Fibroblast of skin of back (primary cell): ENCODE results near the gene LAIR1.
"Not testable (repeated sequence)": the region's sequence is repeated elsewhere in the genome, so short reads cannot be mapped to it uniquely, and the experiment has no call there.

Experiments
- DNase-seq: peaks from one replicate; pipeline ENCODE4 v3.0.0-alpha.2; 2013

The LAIR1 gene

GRCh38 chr19:54339646-54340358 lies 24.9 kb downstream of the LAIR1 start:
- no peak for DNase-seq

DNA sequence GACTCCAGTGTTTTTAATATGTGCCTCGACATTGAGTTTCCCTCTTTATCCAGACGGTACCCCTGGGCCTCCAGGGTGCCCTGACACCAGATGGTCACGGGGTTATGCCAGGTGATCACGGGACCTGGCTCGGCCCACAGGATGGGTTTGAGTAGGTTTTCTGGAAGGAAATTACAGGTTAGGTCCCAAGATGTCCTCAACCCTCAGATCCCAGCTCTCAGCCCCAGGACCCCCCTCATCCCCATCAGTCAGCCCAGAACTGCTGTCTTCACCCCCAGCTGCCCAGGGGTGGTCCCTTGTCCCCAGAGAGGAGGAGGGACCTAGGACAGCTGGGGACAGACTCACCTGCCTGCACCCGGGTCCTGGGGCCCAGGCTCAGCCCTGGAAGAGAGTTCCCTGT lies 26.2 kb downstream of the LAIR1 start:
- no peak for DNase-seq

DNA sequence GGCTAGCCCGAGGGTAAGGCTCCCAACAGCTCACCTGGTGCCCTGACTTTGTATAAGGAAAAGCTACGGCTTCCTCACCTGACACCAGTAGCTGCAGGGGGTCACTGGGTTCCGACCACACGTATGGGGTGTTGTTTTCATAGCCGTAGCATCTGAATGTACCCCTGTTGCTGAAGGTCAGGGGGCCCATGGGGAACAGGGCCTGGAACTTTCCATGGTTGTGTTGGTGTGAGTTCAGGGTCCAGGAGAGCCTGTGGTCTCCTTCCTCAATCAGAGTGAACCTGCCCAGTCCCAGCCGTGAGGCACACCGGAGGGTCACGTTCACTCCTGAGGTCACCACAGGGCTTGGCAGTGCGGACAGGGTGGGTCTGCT lies 26.9 kb downstream of the LAIR1 start:
- DNase-seq = no peak

DNA sequence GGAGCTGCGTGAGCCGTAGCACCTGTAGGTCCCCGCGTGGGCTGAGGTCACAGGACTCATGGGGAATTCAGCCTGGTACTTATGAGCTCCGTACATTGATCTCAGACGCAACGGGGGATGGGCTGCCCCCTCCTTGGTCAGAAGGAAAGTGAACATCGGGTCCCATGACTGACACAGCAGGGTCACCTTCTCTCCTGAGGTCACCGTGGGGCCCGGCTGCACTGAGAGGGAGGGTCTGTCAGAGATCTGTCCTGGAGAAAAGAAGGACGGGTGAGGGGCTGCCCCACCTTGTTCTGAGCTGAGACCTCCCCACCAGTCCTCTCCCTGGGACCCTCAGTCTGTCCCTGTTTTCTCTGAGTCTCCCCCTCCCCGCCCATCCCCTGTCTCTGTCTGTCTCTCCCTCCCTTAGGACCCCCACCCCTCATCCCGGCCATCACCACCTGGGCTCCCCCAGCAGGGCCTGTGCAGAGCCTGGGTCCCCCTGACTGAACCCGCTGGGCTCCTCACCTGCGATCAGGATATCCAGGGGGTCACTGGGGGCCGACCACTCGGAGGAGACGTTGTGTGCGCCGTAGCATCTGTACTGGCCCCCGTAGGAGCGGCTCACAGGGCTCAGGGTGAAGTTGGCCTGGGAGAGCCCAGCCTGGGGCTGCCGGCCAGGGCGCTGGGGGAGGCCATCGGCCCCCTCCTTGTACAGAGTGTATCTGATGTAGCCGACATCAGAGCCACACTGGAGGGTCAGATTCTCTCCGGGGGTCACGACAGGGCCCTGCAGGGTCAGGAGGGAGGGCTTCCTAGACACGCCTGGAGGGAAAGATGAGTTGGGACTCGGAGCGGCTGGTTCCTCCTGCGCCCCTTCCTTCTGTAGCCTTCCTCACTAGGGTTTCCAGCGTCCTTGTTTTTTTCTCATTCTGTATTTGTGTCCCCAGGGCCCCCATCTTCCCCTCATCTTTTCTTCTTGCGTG lies 27.6 kb downstream of the LAIR1 start:
- DNase-seq = no peak

DNA sequence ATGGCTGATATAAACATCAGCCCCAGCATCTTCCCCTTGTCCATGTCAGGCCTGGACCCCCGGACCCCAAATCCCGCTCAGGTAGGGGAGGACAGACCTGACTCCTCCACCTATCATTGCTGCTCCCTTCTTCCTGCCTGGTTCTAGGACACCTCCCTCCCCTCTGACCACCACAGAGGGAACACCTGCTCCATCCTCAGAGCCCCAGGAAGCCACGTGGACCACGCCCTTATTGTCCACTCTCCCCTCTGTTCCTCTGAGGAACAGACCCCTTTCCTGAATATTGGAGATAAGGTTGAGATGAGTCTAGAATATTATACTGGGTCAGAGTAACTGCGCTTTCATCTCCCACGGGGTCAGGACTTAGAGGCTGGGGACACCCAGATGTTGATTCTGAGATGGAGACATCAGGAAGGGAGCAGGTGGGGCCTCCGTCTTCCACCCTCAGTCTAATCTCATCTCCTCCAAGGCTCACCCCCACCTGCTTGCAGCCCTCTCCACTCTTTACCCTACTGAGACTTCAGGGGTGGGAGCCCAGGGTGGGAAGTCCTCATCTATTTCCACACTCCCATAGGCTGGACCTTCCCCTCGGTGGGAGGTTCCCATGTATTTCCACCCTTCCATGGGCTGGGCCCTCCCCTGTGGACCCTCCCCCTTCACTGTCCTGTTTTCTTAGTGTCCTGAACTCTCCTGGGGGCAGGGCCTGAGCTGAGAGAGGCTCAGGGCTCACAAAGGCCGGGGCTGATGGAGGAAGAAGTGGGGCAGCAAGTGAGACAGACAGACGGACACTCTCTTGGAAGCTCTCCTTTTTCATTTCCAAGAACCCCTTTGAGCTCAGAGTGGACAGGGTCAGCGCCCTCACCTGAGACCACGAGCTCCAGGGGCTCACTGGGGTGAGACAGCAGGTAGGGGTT lies 28.5 kb downstream of the LAIR1 start:
- no peak for DNase-seq

- DNase-seq = no peak
Measured at GRCh38 chr19:54335164-54335563, 29.6 kb downstream of the LAIR1 start.

DNA sequence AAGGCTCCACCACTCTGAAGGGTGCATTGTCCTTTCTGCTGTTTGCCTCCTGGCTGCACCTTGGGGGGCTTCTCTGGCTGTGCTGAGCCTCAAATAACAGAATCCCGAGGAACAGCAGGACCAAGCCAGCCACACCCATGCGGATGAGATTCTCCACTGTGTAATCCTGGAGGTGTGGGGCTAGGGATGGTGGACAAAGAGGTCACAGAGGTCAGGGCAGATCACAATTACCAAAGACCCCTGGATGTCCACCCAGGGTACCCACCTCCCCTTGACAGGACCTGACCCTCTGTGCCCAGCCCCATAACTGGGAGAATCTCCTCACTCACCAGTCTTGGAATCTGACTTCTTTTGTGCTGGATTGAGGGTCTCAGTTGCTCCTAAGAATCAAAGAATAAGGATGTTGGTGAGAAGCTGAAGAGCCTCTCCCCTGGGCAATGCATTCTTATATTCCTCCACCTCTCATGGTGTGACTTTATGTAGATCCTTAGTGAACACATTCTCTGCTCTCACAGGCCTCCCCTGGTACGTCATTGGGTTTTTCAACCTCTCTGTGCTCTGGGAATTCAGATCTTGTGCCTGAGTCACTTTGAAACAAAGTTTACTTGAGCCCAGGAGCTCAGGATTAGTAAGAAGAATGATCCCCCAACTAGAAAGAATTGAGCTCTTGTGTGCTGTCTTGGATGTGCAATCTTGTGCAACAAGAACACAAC lies 31.0 kb downstream of the LAIR1 start:
- no peak for DNase-seq

GRCh38 chr19:54332149-54332548 lies 32.6 kb downstream of the LAIR1 start:
- DNase-seq = no peak

DNA sequence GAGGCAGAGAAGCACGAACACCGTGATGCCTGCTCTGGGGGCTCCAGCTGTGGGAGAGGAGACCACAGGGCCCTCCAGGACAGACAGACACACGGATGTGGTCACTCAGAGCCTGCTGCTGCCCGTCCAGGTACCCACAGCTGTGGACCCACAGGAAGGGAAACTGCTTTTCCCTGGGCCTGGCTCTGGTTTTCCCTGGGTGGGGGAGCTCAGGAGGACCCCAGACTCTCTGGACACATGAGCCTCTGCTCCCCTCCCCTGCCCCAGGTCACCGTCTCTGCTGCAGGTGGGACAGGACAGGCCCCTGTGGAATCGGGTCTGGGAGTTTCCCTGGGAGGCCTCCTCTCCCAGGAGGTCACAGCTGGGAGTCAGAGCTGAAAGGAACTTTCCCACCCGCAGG lies 33.1 kb downstream of the LAIR1 start:
- no peak for DNase-seq

GRCh38 chr19:54329476-54330165 lies 35.1 kb downstream of the LAIR1 start:
- DNase-seq = no peak

DNA sequence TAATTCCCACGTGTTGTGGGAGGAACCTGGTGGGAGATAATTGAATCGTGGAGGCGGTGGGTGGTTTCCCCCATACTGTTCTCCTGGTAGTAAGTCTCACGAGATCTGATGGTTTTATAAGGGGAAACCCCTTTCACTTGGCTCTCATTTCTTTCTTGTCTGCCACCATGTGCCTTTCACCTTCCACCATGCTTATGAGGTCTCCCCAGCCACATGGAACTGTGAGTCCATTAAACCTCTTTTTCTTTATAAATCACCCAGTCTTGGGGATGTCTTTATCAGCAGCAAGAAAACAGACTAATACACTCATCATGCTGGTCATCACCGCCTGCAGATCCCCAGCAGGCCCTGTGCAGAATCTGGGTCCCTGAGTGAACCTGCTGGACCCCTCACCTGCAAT lies 36.0 kb downstream of the LAIR1 start:
- DNase-seq = not testable (repeated sequence)

DNA sequence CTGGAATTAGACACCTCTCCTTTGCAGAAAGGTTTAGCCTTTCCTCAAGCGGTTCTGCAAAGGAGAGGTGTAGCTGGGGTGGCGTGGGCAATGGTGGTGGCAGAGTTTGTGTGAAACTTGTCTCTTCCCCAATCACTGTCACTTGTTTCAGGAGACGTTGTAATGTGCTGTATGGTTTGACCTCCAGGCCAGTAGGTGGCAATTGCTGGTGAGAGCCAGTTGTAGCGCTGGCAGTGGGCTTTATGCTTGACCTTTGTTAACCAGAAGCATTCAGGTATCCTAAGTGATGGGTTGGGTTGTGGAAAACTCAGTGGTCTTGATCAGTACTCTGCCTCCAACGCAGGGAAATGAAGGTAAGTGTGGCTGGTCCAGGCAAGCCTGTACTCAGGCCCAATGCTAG lies 39.1 kb downstream of the LAIR1 start:
- no peak for DNase-seq

- DNase-seq = peak; percentile 18
Measured at GRCh38 chr19:54325194-54325621, 39.5 kb downstream of the LAIR1 start.

GRCh38 chr19:54324071-54324470 lies 40.7 kb downstream of the LAIR1 start:
- DNase-seq = no peak

DNA sequence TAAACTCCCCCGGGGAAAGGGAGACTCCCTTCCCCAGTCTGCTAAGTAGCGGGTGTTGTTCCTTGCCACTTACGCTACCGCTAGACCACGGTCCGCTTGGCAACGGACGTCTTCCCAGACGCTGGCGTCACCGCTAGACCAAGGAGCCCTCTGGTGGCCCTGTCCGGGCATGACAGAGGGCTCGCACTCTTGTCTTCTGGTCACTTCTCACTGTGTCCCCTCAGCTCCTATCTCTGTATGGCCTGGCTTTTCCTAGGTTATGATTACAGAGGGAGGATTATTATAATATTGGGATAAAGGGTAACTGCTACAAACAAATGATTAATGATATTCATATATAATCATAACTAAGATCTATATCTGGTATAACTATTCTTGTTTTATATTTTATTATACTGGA lies 41.8 kb downstream of the LAIR1 start:
- DNase-seq = not testable (repeated sequence)

- DNase-seq = not testable (repeated sequence)
Measured at GRCh38 chr19:54322295-54322694, 42.4 kb downstream of the LAIR1 start.

DNA sequence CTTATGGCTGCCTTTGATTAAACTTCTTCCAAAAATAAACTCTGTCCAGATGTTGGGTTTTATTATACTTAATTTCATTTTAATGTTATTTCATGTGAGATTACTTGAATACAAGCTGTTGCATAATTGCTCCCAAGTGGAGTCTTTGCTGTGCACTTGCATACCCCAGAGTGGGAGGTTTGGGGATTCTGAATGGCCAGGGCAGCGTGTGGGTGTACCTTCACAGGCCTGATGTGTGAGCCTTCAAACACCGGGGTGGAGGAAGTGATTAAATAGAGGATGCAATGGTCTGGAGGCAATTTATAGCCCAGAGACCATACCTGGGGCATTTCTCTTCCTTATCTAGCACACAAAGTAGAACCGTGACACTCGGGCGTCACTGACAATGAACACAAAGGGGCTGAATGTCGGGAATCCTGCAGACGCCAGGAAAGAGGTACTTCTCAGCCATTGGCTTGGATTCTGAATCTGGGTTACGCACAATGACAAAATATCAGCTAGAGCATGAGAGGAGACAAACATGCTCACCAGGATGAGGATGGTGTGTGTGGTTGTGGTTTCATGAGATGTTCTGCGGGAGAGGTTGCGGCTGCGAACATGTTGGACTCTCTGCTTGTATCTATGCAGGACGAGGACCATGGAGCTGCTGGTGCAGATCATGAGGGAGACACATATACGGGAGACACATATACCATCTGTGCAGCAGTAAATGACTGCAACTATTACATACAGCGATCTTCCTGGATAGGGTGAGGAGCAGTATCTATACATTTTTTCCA lies 44.6 kb downstream of the LAIR1 start:
- no peak for DNase-seq

DNA sequence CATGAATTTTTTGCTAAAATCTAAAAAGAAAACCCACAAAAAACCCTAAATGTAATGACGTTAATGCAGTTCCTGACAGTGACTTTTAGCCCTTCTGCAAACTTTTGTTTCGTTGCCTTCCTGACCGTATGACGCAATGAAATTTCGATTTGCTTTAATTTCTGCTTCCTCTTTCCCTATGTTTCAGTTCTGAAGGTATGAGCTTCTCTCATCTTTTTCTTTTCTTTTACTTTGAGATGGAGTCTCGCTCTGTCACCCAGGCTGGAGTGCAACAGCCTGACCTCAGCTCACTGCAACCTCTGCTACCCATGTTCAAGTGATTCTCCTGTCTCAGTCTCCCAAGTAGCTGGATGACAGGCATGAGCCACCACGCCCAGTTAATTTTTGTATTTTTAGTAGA lies 45.7 kb downstream of the LAIR1 start:
- DNase-seq = no peak

DNA sequence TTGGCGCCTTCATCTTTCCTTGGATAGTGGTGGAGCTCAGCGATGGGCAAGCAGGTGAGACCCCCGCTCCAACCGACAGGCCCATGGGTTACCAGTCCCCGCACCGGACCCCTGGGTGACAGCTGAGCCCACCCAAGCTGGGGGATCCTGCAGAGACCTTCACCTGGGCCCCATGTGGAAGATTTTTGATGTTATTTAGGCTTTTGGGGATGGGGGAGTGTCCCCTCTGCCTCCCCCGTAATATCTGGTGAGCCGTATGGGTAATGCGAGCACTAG lies 46.8 kb downstream of the LAIR1 start:
- no peak for DNase-seq

DNA sequence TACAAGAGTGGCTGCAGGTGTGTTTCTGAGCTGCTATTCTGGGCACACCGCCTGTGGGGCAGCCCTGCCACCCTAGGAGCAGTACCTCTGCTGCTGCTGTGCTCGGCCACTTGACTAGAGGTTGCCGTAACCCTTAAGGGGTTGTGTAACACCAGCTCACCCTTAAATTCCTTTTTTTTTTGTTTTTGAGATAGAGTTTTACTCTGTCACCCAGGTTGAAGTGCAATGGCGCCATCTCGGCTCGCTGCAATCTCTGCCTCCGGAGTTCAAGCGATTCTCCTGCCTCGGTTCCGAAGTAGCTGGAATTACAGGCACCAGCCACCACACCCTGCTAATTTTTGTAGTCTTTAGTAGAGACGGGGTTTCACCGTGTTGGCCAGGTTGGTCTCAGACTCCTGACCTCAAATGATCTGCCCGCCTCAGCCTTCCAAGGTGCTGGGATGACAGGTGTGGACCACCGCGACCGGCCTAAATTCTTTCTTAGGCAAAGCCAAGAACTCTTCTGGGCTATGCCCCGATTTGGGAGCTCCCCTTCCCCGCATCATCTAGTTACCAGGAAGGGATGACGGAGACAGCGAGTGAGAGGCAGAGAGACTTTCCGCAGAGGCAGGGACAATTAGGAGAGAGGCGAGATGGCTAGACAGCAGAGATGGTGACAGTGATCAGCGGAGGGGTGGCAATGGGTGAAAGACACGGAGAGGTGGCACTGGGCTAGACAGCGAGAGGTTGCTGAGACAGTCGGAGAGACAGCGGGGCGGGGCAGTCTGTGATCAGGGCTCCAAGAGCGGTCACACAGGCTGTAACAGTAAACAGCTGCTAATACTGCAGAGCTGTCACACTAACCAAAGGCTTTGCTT lies 47.4 kb downstream of the LAIR1 start:
- DNase-seq = no peak
